BE2C (cell line): ENCODE data around the gene RETREG1.

Experiments
- DNase-seq: peaks from one replicate; pipeline ENCODE4 v3.0.0-alpha.2; 2020
- H3K27me3 ChIP-seq: fragments of 250-450 bp; sonication (Bioruptor Pico); 2 replicates; pipeline ENCODE4 v1.5.1; 2020; ENCODE audit warnings: mild to moderate bottlenecking
- H3K36me3 ChIP-seq: fragments of 250-450 bp; sonication (Bioruptor Pico); 2 replicates; pipeline ENCODE4 v1.5.1; 2020; ENCODE audit warnings: mild to moderate bottlenecking
- H3K4me1 ChIP-seq: fragments of 250-450 bp; sonication (Bioruptor Pico); 2 replicates; pipeline ENCODE4 v1.5.1; 2020
- H3K4me3 ChIP-seq: 2 replicates; pipeline ENCODE4 v1.5.1; 2011; ENCODE audit warnings: low read depth, low read length
- H3K9me3 ChIP-seq: fragments of 250-450 bp; sonication (Bioruptor Pico); 2 replicates; pipeline ENCODE4 v1.5.1; 2020
- CTCF ChIP-seq: IDR thresholded peaks from 2 replicates; pipeline ENCODE4 v1.5.1; 2012; ENCODE audit warnings: mild to moderate bottlenecking, low read depth, low read length

RETREG1 gene

GRCh38 chr5:16431490-16431889, 185.3 kb downstream of the RETREG1 start:
- no peaks in the 10 kb centered on the region; the same call in none of the 2 replicates for H3K4me1 ChIP-seq
- no peak overlapping the region for H3K4me3 ChIP-seq
- H3K27me3 ChIP-seq = no peaks in the 10 kb centered on the region
- no peaks in the 10 kb centered on the region for H3K9me3 ChIP-seq
- no peaks in the 10 kb centered on the region for H3K36me3 ChIP-seq
- DNase-seq = no peak
- TF ChIP-seq CTCF = no peak

GRCh38 chr5:16430349-16431089, 186.3 kb downstream of the RETREG1 start:
- no peaks in the 10 kb centered on the region; the same call in 1 of the 2 replicates for H3K9me3 ChIP-seq
- no peak overlapping the region for H3K4me3 ChIP-seq
- DNase-seq = no peak
- H3K4me1 ChIP-seq = no peaks in the 10 kb centered on the region; the same call in none of the 2 replicates
- H3K36me3 ChIP-seq = no peaks in the 10 kb centered on the region
- H3K27me3 ChIP-seq = no peaks in the 10 kb centered on the region
- TF ChIP-seq CTCF = no peak

DNA sequence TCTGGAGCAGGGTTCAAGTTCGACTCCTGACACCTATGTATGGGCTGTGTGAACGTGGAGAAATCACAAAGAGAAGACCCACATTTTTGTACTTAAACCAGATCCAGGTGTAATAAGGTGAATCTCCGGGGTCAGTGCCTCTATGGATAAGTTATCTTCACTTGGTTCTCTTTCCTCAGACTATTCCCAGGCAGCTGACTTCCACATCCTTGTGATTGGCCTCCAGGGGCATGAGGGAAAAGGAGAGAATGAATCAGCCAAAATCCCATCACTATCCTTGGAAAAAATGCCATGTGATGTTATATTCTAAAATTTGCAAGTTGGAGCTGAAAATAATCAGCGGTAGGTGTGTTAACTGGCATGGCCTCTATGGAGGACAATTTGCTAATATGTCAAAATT, 188.4 kb downstream of the RETREG1 start:
- Histone ChIP-seq H3K4me3 (no peak overlapping the region), H3K27me3 (no peaks in the 10 kb centered on the region), H3K9me3 (no peaks in the 10 kb centered on the region; the same call in 1 of the 2 replicates), H3K36me3 (no peaks in the 10 kb centered on the region), H3K4me1 (no peaks in the 10 kb centered on the region; the same call in 1 of the 2 replicates)
- no peak for DNase-seq
- peak; percentile 26; the same call in 1 of the 2 replicates for TF ChIP-seq CTCF

- Histone ChIP-seq H3K4me3 (no peak overlapping the region), H3K27me3 (no peaks in the 10 kb centered on the region), H3K36me3 (no peaks in the 10 kb centered on the region), H3K9me3 (no peaks in the 10 kb centered on the region; the same call in 1 of the 2 replicates), H3K4me1 (no peaks in the 10 kb centered on the region; the same call in 1 of the 2 replicates)
- no peak for DNase-seq
- TF ChIP-seq CTCF = no peak
Measured at GRCh38 chr5:16427587-16427986, 189.2 kb downstream of the RETREG1 start.
